Fibroblast of the aortic adventitia (primary cell): ENCODE measurements around the gene MGAT3. TPM values are rescaled to one million over a fixed set of nuclear protein-coding genes. Genes with fewer than 3 reads are reported as not detected.

Source experiments
- DNase-seq: peaks from one replicate; pipeline ENCODE4 v3.0.0-alpha.2; 2010; ENCODE audit warnings: low read depth
- H3K4me3 ChIP-seq: 2 replicates; pipeline ENCODE4 v1.5.1; 2011; ENCODE audit warnings: low read depth, mild to moderate bottlenecking, control low read depth, low read length, moderate library complexity
- total RNA-seq: library from RNA; depleted of rRNA; stranded (reverse); fragments of >200 nt; gene quantifications from 2 replicates; pipeline ENCODE4 v1.2.3, GENCODE V29; 2012; ENCODE audit warnings: low replicate concordance
- TF ChIP-seq, protein P1 (sequence below): IDR thresholded peaks from 2 replicates; pipeline ENCODE4 v1.5.1; 2011; ENCODE audit warnings: mild to moderate bottlenecking, low read length, control low read depth, inconsistent platforms; ENCODE audit not compliant: insufficient read depth

The MGAT3 gene
- total RNA-seq, 1 donor = 0.27 TPM

DNA sequence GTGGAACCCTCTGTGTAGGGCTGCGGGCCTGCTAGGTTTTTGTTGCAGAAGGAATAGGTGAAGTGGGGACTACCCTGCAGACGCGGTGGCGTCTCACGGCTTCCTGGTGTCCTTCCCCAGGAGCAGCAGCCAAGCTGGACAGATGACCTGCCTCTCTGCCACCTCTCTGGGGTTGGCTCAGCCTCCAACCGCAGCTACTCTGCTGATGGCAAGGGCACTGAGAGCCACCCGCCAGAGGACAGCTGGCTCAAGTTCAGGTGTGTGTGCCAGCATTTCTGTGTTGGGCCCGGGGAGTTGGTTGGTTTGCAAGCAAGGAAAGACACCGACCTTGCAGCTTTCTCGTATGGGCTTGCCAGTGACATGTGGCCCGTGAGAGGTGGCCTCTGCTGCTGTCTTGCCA lies 41.9 kb upstream of the MGAT3 start:
- TF ChIP-seq, protein P1, sequence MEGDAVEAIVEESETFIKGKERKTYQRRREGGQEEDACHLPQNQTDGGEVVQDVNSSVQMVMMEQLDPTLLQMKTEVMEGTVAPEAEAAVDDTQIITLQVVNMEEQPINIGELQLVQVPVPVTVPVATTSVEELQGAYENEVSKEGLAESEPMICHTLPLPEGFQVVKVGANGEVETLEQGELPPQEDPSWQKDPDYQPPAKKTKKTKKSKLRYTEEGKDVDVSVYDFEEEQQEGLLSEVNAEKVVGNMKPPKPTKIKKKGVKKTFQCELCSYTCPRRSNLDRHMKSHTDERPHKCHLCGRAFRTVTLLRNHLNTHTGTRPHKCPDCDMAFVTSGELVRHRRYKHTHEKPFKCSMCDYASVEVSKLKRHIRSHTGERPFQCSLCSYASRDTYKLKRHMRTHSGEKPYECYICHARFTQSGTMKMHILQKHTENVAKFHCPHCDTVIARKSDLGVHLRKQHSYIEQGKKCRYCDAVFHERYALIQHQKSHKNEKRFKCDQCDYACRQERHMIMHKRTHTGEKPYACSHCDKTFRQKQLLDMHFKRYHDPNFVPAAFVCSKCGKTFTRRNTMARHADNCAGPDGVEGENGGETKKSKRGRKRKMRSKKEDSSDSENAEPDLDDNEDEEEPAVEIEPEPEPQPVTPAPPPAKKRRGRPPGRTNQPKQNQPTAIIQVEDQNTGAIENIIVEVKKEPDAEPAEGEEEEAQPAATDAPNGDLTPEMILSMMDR = no peak
- no peak for DNase-seq
- H3K4me3 ChIP-seq = no peak overlapping the region

DNA sequence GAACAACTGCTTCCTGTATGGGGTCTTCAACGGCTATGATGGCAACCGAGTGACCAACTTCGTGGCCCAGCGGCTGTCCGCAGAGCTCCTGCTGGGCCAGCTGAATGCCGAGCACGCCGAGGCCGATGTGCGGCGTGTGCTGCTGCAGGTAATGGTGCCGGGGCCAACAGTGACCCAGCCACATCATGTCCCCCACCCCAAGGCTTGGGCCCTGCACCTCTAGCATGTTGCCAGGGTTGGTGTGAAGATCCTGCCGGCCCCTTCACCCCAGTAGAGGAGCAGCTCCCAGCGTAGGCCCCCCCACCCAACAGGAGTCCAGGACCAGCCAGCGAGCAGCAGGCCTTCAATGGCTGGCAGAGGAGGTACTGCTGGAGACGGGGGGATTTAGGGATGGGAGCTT lies 41.3 kb upstream of the MGAT3 start:
- no peak for DNase-seq
- H3K4me3 ChIP-seq = no peak overlapping the region
- TF ChIP-seq, protein P1 = no peak

DNA sequence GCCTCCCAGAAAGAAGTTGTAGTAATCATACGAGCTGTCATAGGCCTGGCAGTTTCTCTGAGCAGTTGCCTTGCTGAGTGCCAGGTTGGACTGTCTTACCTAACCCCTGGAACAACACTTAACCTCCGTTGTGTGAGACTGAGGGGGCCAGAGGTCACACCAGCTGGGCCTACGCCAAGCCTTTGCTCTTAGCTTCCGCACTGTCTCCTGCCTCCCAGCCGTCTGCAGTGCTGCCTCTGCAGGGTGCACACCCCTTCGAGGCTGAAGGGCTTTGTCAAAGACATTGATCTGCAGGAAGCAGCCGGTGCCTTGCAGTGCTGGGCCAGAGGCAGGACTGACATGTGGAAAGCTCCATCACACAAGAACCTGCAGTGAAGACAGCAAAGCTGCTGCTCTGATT lies 40.5 kb upstream of the MGAT3 start:
- no peak for DNase-seq
- TF ChIP-seq, protein P1 = no peak

DNA sequence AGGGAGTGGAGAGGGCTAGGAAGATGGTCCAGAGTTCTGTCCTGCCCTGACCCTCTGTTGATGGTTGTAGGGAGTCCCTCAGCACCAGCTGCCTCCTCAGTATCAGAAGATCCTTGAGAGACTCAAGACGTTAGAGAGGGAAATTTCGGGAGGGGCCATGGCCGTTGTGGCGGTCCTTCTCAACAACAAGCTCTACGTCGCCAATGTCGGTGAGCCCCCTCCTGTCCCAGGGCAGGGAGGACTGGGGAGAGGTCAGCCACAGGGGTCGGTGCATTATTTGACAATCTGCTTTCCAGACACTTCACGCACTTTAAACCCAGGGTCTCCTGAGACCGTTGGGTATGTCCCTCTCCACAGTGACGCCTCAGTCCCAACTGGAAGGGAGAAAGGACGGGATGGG lies 39.2 kb upstream of the MGAT3 start:
- TF ChIP-seq, protein P1 = no peak
- DNase-seq = no peak
- H3K4me3 ChIP-seq = no peak overlapping the region

More for the DNA sequence above, 40.5 kb upstream of the MGAT3 start:
- no peak overlapping the region for H3K4me3 ChIP-seq

DNA sequence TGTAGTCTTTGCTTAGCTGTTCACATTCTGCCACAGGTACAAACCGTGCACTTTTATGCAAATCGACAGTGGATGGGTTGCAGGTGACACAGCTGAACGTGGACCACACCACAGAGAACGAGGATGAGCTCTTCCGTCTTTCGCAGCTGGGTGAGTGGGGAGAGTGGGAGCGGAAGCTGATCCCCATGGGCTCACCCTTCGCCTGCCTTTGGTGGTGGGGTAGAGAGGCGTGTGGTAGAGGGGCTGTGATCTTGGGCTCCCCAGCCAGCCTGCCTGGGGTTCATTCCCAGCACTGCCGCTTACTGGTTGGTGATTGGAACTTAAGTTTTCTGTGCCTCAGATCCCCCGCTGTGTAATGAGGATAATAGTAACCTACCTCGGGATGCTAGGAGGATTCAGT lies 38.1 kb upstream of the MGAT3 start:
- no peak for DNase-seq
- no peak overlapping the region for H3K4me3 ChIP-seq
- TF ChIP-seq, protein P1 = no peak

DNA sequence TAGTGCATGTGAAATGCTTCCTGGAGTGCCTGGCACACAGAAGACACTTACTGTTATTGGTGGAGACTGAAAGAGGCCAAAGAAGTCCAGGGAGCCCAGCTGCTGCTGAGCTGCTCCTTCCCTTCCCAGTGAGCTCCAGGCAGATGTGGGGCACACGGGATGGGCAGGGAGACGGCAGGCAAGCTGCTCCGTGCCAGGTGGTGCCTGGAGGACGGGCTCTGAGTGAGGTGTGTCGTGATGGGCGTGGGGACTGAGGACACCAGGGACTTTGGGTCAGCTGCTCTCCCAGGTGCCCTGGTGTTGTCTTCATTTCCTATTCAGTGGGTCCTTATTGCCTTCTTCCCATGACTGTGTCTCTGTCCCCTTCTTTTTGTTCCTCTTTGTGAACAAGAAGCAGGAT lies 37.7 kb upstream of the MGAT3 start:
- no peak overlapping the region for H3K4me3 ChIP-seq
- DNase-seq = no peak
- TF ChIP-seq, protein P1 = no peak

DNA sequence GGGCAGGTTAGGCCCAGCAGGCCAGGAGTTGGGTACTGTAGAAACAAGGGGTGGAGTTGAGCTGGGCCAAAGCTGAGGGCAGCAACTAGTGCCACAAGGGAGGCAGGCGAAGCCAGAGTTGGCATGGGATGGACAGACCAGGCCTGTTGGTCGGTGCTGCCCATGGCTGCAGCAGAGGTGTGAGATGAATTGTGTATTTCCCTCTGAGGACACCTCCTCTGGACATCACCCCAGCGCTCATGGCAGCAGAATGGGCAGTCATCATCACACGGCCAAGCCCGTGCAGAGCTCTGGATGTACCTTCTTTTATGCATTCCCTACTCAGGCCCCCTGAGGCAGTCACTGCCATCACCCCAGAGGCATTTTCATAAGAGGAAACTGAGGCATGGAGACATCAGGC lies 36.9 kb upstream of the MGAT3 start:
- H3K4me3 ChIP-seq = no peak overlapping the region
- TF ChIP-seq, protein P1 = no peak
- no peak for DNase-seq
